ENCODE data around the gene ECT2L. TPM values are rescaled to one million over a fixed set of nuclear protein-coding genes. Genes with fewer than 3 reads are reported as not detected.

ECT2L gene
- total and polyA plus RNA-seq, 8 donors, result 0.63 to 3.3 (median 1.8) TPM; not detected in 1

DNA sequence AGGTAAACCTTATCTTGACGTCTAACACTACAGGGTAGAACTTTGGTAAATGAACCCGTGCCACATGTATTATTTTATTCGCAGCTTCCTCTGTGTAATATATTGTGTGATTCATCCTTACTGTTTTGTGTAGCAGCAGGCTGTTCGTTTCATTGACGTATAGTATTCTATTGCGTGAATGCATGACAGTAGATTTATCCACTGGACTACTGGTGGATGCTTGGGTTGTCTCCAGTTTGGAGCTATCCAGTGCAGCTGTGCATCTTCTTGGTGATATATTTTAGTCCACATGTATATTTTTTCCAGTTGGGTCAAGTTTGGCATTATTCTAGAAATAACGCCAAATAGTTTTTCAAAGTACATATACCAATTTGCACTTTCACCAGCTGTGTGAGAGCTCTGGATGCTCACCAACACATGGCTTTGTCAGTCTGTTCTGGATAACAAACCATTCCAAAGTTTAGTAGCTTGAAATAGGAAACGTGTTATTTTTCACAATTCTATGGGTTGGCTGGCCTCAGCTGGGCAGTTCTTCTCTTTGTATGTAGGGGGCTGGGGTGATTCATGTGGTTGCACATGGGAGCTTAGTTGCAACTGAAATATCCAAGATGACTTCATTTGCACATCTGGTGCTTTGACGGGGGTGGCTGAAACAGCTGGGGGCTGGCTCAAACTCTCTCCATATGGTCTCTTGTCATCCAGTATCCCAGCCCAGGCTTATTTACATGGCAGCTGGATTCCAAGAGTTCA, 9.3 kb downstream of the ECT2L start:
- no peak overlapping the region for H3K27ac ChIP-seq
- H3K4me3 ChIP-seq, result no peak overlapping the region
- no peaks in the 10 kb centered on the region for H3K9me3 ChIP-seq
- intact Hi-C loops (cut with DNase I), result no loop called here
- no peaks in the 10 kb centered on the region for H3K36me3 ChIP-seq
- H3K27me3 ChIP-seq, result no peaks in the 10 kb centered on the region
- H3K4me1 ChIP-seq, result no peaks in the 10 kb centered on the region
- ATAC-seq (no peak), DNase-seq (no peak)
- TF ChIP-seq, protein P1, sequence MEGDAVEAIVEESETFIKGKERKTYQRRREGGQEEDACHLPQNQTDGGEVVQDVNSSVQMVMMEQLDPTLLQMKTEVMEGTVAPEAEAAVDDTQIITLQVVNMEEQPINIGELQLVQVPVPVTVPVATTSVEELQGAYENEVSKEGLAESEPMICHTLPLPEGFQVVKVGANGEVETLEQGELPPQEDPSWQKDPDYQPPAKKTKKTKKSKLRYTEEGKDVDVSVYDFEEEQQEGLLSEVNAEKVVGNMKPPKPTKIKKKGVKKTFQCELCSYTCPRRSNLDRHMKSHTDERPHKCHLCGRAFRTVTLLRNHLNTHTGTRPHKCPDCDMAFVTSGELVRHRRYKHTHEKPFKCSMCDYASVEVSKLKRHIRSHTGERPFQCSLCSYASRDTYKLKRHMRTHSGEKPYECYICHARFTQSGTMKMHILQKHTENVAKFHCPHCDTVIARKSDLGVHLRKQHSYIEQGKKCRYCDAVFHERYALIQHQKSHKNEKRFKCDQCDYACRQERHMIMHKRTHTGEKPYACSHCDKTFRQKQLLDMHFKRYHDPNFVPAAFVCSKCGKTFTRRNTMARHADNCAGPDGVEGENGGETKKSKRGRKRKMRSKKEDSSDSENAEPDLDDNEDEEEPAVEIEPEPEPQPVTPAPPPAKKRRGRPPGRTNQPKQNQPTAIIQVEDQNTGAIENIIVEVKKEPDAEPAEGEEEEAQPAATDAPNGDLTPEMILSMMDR (IDR thresholded peaks at IDR 0.05), result no peak

DNA sequence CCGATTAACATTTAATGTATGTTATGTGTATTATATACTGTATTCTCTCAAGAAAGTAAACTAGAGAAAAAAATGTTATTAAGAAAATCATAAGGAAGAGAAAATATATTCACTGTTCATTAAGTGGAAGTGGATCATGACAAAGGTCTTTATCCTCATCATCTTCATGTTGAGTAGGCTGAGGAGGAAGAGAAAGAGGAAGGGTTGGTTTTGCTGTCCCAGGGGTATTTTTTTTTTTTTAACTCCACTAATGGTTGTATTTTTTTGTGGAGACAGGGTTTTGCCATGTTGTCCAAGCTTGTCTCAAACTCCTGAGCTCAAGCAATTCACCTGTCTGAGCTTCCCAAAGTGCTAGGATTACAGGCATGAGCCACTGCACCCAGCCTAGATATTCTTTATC, 11.0 kb downstream of the ECT2L start:
- Histone ChIP-seq H3K27ac (no peak overlapping the region), H3K36me3 (no peaks in the 10 kb centered on the region), H3K9me3 (no peaks in the 10 kb centered on the region), H3K4me1 (no peaks in the 10 kb centered on the region), H3K4me3 (no peak overlapping the region), H3K27me3 (no peaks in the 10 kb centered on the region)
- TF ChIP-seq, protein P1 (IDR thresholded peaks at IDR 0.05), result no peak
- no peak for ATAC-seq
- intact Hi-C loops (cut with DNase I), result no loop called here
- DNase-seq, result no peak

DNA sequence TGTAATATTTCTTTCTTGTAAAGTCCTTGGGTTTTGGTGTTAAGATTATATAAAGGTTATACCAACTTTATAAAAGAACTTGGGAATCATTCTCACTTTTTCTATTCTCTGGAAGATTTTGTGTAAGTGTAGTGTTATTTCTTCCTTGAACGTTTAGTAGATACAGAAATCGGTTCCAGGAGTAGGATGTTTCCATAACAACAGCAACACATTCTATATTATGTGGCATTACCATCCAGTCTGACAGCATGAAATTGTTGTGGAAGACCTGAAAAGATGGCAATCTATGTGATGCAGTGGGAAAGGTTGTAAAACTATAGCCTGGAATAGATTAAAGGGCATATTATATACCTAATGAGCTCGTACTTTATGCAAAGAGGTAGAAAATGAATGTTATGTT, 13.8 kb downstream of the ECT2L start:
- Histone ChIP-seq H3K9me3 (no peaks in the 10 kb centered on the region), H3K4me3 (no peak overlapping the region), H3K4me1 (no peaks in the 10 kb centered on the region), H3K36me3 (no peaks in the 10 kb centered on the region), H3K27me3 (no peaks in the 10 kb centered on the region), H3K27ac (no peak overlapping the region)
- intact Hi-C loops (cut with DNase I), result loop anchor here in 1 of 2 donors (10.0 kb wide), 1 partner anchor 555 kb away; no protein-coding TSS in a partner anchor
- DNase-seq, result no peak
- no peak for ATAC-seq
- TF ChIP-seq, protein P1 (IDR thresholded peaks at IDR 0.05), result no peak

DNA sequence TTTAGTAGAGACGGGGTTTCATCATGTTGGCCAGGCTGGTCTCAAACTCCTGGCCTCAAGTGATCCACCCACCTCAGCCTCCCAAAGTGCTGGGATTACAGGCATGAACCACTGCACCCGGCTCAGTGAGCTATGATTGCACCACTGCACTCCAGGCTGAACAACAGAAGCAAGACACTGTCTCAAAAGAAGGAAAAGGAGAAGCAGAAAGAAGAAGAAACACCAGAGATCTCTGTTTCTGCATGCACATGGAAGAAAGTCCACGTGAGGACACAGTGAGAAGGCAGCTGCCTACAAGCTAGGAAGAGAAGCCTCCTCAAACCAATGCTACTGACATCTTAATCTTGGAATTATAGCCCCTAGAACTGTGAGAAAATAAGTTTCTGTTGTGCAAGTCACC, 16.0 kb downstream of the ECT2L start:
- no peak overlapping the region for H3K4me3 ChIP-seq
- no peaks in the 10 kb centered on the region for H3K27me3 ChIP-seq
- no peak overlapping the region for H3K27ac ChIP-seq
- intact Hi-C loops (cut with DNase I), result loop anchor here in 1 of 2 donors (10.0 kb wide), 1 partner anchor 553 kb away; no protein-coding TSS in a partner anchor
- no peaks in the 10 kb centered on the region for H3K4me1 ChIP-seq
- no peaks in the 10 kb centered on the region for H3K9me3 ChIP-seq
- no peak for DNase-seq
- TF ChIP-seq, protein P1 (IDR thresholded peaks at IDR 0.05), result no peak
- no peak for ATAC-seq
- H3K36me3 ChIP-seq, result no peaks in the 10 kb centered on the region

DNA sequence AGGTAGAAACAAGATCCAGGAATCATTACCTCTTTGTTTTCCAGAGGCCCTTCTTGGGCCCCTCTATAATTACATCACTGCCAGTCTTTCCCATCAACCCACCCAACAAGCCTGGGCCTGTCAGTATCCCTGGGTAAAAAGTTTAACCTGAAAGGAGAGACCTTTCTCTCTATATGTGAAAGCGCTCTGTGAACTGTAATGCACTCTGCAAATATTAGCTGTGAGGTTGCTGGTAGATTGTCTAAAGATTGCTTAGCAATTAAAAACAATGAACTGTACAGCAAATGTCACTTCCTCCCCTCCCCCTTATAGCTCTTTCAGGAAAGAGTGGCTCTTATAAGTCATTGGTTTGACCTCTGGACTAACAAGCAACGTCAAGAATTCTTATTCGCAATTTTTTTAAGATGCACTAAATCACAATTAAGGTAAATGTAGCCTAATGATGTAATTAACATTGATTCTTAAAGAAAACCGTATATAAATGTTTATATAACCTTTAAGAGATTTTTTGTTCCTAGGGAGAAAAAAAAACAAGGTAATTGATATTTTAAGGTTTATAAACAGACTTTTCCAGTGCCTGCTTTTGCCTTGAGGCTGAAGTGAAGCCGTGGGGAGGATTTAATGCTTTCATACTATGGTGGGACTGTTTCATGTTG, 18.4 kb downstream of the ECT2L start:
- intact Hi-C loops (cut with DNase I), result loop anchor here in 1 of 2 donors (10.0 kb wide), 1 partner anchor 550 kb away; no protein-coding TSS in a partner anchor
- H3K36me3 ChIP-seq, result no peaks in the 10 kb centered on the region
- H3K9me3 ChIP-seq, result no peaks in the 10 kb centered on the region
- peaks cover 0 to 5% of the 10 kb centered on the region in 2 donors for H3K4me1 ChIP-seq
- H3K27ac ChIP-seq, result no peak overlapping the region
- TF ChIP-seq, protein P1 (IDR thresholded peaks at IDR 0.05), result no peak
- no peaks in the 10 kb centered on the region for H3K27me3 ChIP-seq
- ATAC-seq, result no peak
- H3K4me3 ChIP-seq, result no peak overlapping the region
- DNase-seq, result no peak

All from left lung (tissue), 10 donors.